LNCAP (cell line): ENCODE measurements around the gene ISYNA1.

Source experiments
- CTCF ChIP-seq: fragments of 450-650 bp; IDR thresholded peaks from 2 replicates; pipeline ENCODE4 v1.5.1; 2017; ENCODE audit warnings: mild to moderate bottlenecking

The ISYNA1 gene

DNA sequence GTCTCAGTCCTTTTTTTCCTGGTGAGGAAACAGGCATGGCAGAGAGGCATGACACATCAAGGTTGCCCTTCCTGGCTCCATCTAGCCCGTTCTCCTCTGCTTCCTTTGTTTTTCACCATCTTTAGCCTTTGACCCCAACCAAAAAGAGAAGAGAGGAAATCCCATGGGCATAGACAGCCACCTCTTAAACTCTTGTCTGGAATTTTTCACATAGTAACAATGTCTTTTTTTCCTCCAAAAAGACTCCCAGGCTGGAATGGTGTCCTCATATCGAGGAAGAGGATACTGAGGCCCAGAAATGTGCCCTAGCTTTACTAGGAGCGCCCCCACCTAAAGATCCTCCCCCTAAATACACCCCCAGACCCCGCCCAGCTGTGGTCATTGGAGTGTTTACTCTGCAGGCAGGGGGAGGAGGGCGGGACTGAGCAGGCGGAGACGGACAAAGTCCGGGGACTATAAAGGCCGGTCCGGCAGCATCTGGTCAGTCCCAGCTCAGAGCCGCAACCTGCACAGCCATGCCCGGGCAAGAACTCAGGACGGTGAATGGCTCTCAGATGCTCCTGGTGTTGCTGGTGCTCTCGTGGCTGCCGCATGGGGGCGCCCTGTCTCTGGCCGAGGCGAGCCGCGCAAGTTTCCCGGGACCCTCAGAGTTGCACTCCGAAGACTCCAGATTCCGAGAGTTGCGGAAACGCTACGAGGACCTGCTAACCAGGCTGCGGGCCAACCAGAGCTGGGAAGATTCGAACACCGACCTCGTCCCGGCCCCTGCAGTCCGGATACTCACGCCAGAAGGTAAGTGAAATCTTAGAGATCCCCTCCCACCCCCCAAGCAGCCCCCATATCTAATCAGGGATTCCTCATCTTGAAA is 52.0 kb downstream of the ISYNA1 start, which contains the start of gene GDF15:
Gene GDF15, plus strand, starts transcription at position 484 of the 868 bp plus-strand sequence. Its CDS starts 32 bp downstream, at position 516.
- peak; percentile 86 for TF ChIP-seq CTCF

DNA sequence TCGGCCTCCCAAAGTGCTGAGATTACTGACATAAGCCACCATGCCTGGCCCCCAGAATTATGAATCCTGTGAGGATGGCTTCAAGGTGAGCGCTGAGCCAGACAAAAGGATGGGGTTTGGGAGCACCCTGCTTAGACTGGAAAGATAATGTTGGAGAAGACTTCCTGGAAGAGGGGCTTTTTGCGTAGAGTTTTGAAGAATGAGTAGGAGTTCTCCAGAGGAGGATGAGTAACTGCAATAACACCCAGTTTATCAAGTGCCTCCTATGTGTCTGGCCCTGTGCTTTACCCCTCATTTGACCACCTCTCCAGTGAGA is 52.6 kb downstream of the ISYNA1 start:
- no peak for TF ChIP-seq CTCF

- TF ChIP-seq CTCF: no peak
Observed at GRCh38 chr19:18384775-18385174, 53.2 kb downstream of the ISYNA1 start.
